GM18505 (cell line): ENCODE measurements around the gene TMPRSS3.

Experiments
- ATAC-seq: cut with Tn5 transposase; IDR thresholded peaks from one replicate; pipeline ENCODE4 v1.9.1; 2021; ENCODE audit not compliant: unreplicated experiment
- POLR2A ChIP-seq: IDR thresholded peaks from 4 replicates; pipeline ENCODE4 v1.6.1; 2011; ENCODE audit warnings: borderline replicate concordance; ENCODE audit not compliant: insufficient read depth, insufficient read length; ENCODE audit errors: extremely low read depth

Gene TMPRSS3

GRCh38 chr21:42363312-42363711, 32.5 kb downstream of the TMPRSS3 start:
- TF ChIP-seq POLR2A, result no peak
- ATAC-seq, result no peak

GRCh38 chr21:42362700-42363099, 33.2 kb downstream of the TMPRSS3 start:
- ATAC-seq, result no peak
- no peak for TF ChIP-seq POLR2A

GRCh38 chr21:42362198-42362597, 33.7 kb downstream of the TMPRSS3 start:
- no peak for TF ChIP-seq POLR2A
- no peak for ATAC-seq

- no peak for ATAC-seq
- no peak for TF ChIP-seq POLR2A
Measured at GRCh38 chr21:42361286-42361685, 34.6 kb downstream of the TMPRSS3 start.

- TF ChIP-seq POLR2A, result no peak
- ATAC-seq, result no peak
Measured at GRCh38 chr21:42360317-42360716, 35.5 kb downstream of the TMPRSS3 start.

GRCh38 chr21:42358937-42359336, 36.9 kb downstream of the TMPRSS3 start:
- ATAC-seq, result no peak
- TF ChIP-seq POLR2A, result no peak

- ATAC-seq, result no peak
- no peak for TF ChIP-seq POLR2A
Measured at GRCh38 chr21:42358261-42358660, 37.6 kb downstream of the TMPRSS3 start.

- no peak for TF ChIP-seq POLR2A
- ATAC-seq, result no peak
Measured at GRCh38 chr21:42357307-42357706, 38.5 kb downstream of the TMPRSS3 start.

GRCh38 chr21:42356650-42357049, 39.2 kb downstream of the TMPRSS3 start:
- no peak for ATAC-seq

GRCh38 chr21:42356046-42356445, 39.8 kb downstream of the TMPRSS3 start:
- no peak for ATAC-seq

More at GRCh38 chr21:42356650-42357049, 39.2 kb downstream of the TMPRSS3 start:
- TF ChIP-seq POLR2A, result no peak

GRCh38 chr21:42353623-42354022, 42.2 kb downstream of the TMPRSS3 start:
- no peak for TF ChIP-seq POLR2A

More at GRCh38 chr21:42356046-42356445, 39.8 kb downstream of the TMPRSS3 start:
- no peak for TF ChIP-seq POLR2A

GRCh38 chr21:42352441-42353095, 43.3 kb downstream of the TMPRSS3 start:
- TF ChIP-seq POLR2A, result no peak
- no peak for ATAC-seq

More at GRCh38 chr21:42353623-42354022, 42.2 kb downstream of the TMPRSS3 start:
- no peak for ATAC-seq

GRCh38 chr21:42351626-42352440, 44.0 kb downstream of the TMPRSS3 start:
- no peak for TF ChIP-seq POLR2A
- ATAC-seq, result no peak

GRCh38 chr21:42350927-42351426, 44.9 kb downstream of the TMPRSS3 start, which contains the start of gene TFF2:
TSS of gene TFF2 (minus strand) at chr21:42350994. CDS start at chr21:42350957, 37 bp downstream.
- no peak for TF ChIP-seq POLR2A
- ATAC-seq, result no peak
